Measurements from ENCODE around the gene CAVIN1. TPM values are rescaled to one million over a fixed set of nuclear protein-coding genes. Genes with fewer than 3 reads are reported as not detected.
"Not testable (repeated sequence)": the region's sequence is repeated elsewhere in the genome, so short reads cannot be mapped to it uniquely, and the experiment has no call there.

Gene CAVIN1
- total RNA-seq, 6 donors from 2014 or later: 89.1 to 406 (median 307) TPM

DNA sequence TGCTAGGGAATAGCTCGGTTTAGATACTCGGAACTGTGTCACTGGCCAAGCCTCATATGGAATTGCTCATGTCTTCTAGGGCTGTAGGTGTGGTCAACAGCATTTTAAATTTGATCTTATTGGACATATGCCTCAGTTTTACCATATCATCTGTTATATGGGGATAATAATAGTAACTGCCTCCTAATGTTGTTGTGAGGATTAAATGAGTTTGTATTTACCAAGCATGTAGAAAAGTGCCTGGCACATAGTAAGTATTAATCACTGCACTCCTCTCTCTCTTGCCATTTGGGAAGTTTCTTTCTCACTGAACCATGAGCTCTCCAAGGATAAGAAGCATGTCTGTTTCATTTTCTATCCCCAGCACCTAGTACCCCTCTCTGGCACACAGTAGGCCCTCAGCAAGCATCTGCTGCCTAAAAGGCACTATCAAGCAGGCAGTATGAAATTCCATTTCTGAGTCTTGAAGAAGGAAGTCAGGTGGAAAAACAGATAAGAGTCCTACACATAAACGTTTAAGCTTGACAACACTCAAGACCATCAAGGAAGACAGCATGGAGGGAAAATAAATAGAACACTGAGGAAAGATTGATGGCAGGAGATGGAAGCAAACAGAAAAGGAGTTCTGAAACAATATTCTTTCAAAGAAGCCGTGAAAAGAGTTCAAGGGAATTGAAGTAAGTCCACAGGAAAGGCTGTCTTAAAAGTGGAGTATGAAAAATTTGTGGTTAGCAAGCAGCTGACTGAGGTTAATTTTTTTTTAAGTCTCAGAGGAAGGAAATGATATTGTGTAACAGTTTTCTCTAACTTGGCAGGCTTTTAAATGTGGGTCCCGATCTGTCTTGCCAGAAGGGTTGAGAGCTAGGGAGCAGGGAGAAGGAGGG, 33.4 kb upstream of the CAVIN1 start:
- WGBS, 2 donors: 37 to 38% methylated on average over 5 of the region's 5 CpGs
- peaks cover 0 to 5% (median 1%) of the 10 kb centered on the region in 4 donors for H3K36me3 ChIP-seq
- no peaks in the 10 kb centered on the region for H3K9me3 ChIP-seq
- peak overlapping the region; percentile 91 to 98 (median 96) for H3K27ac ChIP-seq
- peak in 1 of 2 donors; percentile 48 for ATAC-seq (ENCODE audit: low FRiP score in 2 of 2)
- H3K4me3 ChIP-seq: peak overlapping the region in 1 of 4 donors; percentile 8
- no peaks in the 10 kb centered on the region for H3K27me3 ChIP-seq
- TF ChIP-seq POLR2AphosphoS5 (IDR thresholded peaks at IDR 0.05): peak in 1 of 2 donors; percentile 49
- peak in 1 of 4 donors; percentile 40 for TF ChIP-seq EP300 (IDR thresholded peaks at IDR 0.05)
- peak in 1 of 4 donors; percentile 59 for TF ChIP-seq POLR2A (IDR thresholded peaks at IDR 0.05)
- TF ChIP-seq, protein P1, sequence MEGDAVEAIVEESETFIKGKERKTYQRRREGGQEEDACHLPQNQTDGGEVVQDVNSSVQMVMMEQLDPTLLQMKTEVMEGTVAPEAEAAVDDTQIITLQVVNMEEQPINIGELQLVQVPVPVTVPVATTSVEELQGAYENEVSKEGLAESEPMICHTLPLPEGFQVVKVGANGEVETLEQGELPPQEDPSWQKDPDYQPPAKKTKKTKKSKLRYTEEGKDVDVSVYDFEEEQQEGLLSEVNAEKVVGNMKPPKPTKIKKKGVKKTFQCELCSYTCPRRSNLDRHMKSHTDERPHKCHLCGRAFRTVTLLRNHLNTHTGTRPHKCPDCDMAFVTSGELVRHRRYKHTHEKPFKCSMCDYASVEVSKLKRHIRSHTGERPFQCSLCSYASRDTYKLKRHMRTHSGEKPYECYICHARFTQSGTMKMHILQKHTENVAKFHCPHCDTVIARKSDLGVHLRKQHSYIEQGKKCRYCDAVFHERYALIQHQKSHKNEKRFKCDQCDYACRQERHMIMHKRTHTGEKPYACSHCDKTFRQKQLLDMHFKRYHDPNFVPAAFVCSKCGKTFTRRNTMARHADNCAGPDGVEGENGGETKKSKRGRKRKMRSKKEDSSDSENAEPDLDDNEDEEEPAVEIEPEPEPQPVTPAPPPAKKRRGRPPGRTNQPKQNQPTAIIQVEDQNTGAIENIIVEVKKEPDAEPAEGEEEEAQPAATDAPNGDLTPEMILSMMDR (IDR thresholded peaks at IDR 0.05): no peak
- peaks cover 35 to 56% (median 49%) of the 10 kb centered on the region in 4 donors for H3K4me1 ChIP-seq
- DNase-seq: no peak

DNA sequence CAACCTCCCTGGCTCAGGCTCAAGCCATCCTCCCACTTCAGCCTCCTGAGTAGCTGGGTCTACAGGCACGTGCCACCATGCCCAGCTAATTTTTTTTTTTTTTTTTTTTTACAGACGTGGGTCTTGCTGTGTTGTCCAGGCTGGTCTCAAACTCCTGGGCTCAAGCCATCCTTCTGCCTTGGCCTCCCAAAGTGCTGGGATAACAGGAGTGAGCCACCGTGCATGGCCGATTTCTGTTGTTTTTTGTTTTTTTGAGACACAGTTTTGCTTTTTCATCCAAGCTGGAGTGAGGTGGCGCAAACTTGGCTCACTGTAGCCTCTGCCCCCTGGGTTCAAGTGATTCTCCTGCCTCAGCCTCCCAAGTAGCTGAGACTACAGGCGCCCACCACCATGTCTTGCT, 31.9 kb upstream of the CAVIN1 start:
- H3K36me3 ChIP-seq; H3K27ac ChIP-seq; ATAC-seq (ENCODE audit: low FRiP score in 2 of 2); H3K27me3 ChIP-seq; DNase-seq; H3K9me3 ChIP-seq; H3K4me3 ChIP-seq: not testable (repeated sequence)
- 89 to 94% methylated on average over 6 of the region's 6 CpGs for WGBS, 2 donors
- H3K4me1 ChIP-seq: peaks cover 26 to 45% (median 38%) of the 10 kb centered on the region in 4 donors

DNA sequence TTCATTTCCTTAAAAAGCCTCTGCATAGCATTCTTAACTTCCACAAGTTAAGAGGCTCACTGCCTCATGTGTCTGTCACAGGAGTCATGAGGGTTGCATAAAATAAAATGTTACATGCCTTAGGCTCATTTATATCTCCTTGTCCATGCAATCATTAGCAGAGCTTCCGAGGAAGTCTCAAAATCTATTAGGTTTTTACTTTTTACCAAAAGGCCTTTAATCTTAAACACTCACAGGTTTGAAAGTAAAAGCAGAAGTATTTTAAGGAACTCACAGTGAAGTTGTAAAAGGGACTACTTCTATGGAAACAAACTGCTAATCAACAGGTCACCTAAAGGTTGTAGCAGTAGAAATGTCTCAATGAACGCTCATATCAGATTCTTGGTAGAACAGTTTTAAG, 30.4 kb upstream of the CAVIN1 start:
- Histone ChIP-seq H3K36me3 (no peaks in the 10 kb centered on the region), H3K27ac (peak overlapping the region in 3 of 4 donors; percentile 17 to 53 (median 34))

DNA sequence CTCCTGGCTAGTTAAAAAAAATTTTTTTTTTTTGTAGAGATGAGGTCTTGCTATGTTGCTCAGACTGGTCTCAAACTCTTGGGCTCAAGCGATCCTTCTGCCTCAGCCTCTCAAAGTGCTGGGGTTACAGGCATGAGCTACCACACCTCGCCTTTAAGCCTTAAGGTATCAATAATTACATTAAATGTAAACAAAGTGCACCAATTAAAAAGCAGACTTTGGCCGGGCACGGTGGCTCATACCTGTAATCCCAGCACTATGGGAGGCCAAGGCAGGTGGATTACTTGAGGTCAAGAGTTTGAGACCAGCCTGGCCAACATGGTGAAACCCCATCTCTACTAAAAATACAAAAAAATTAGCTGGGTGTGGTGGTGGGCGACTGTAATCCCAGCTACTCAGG, 28.2 kb upstream of the CAVIN1 start:
- WGBS, 2 donors: 78 to 81% methylated on average over 5 of the region's 5 CpGs
- not testable (repeated sequence) for ATAC-seq (ENCODE audit: low FRiP score in 2 of 2); H3K4me3 ChIP-seq; H3K9me3 ChIP-seq; DNase-seq; H3K27me3 ChIP-seq; H3K27ac ChIP-seq; H3K36me3 ChIP-seq
- peaks cover 6 to 18% (median 7%) of the 10 kb centered on the region in 4 donors for H3K4me1 ChIP-seq

More for the DNA sequence above, 30.4 kb upstream of the CAVIN1 start:
- no peak for DNase-seq
- ATAC-seq (ENCODE audit: low FRiP score in 2 of 2): no peak
- WGBS, 2 donors: 27 to 60% methylated on average over 2 of the region's 2 CpGs
- Histone ChIP-seq H3K27me3 (no peaks in the 10 kb centered on the region), H3K9me3 (no peaks in the 10 kb centered on the region), H3K4me1 (peaks cover 25 to 38% (median 28%) of the 10 kb centered on the region in 4 donors), H3K4me3 (no peak overlapping the region)
- no peak for TF ChIP-seq POLR2A (IDR thresholded peaks at IDR 0.05)
- TF ChIP-seq, protein P1 (IDR thresholded peaks at IDR 0.05): no peak
- no peak for TF ChIP-seq EP300 (IDR thresholded peaks at IDR 0.05)
- no peak for TF ChIP-seq POLR2AphosphoS5 (IDR thresholded peaks at IDR 0.05)

DNA sequence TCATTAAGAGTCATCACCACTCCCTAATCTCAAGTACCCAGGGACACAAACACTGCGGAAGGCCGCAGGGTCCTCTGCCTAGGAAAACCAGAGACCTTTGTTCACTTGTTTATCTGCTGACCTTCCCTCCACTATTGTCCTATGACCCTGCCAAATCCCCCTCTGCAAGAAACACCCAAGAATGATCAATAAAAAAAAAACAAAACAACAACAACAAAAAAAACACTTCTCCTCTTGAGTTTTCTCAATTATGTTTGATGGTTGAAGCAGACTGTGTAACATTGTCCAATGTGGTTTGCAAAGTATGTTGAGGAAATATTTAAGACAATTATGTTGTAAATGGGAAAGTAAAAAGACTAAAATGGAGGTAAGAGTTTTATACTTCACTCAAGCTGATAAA, 26.8 kb upstream of the CAVIN1 start:
- not testable (repeated sequence) for ATAC-seq (ENCODE audit: low FRiP score in 2 of 2); H3K27me3 ChIP-seq; H3K9me3 ChIP-seq; H3K4me3 ChIP-seq; H3K36me3 ChIP-seq; H3K27ac ChIP-seq; DNase-seq
- 60% methylated on average over 1 of the region's 2 CpGs; no CpG with 5 or more reads in 1 of the 2 donors for WGBS, 2 donors
- H3K4me1 ChIP-seq: peaks cover 0 to 11% (median 0%) of the 10 kb centered on the region in 4 donors

DNA sequence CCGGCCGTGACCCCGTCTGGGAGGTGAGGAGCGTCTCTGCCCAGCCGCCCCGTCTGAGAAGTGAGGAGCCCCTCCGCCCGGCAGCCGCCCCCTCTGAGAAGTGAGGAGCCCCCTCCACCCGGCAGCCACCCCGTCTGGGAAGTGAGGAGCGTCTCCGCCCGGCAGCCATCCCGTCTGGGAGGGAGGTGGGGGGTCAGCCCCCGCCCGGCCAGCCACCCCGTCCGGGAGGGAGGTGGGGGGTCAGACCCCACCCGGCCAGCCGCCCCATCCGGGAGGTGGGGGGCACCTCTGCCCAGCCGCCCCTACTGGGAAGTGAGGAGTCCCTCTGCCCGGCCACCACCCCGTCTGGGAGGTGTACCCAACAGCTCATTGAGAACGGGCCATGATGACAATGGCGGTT, 26.1 kb upstream of the CAVIN1 start:
- not testable (repeated sequence) for H3K4me3 ChIP-seq; ATAC-seq (ENCODE audit: low FRiP score in 2 of 2); H3K36me3 ChIP-seq; H3K4me1 ChIP-seq; H3K27me3 ChIP-seq; H3K27ac ChIP-seq; H3K9me3 ChIP-seq
- WGBS, 2 donors: 87 to 92% methylated on average over 6 to 21 of the region's 27 CpGs
- DNase-seq: peak in 1 of 2 donors; percentile 59

DNA sequence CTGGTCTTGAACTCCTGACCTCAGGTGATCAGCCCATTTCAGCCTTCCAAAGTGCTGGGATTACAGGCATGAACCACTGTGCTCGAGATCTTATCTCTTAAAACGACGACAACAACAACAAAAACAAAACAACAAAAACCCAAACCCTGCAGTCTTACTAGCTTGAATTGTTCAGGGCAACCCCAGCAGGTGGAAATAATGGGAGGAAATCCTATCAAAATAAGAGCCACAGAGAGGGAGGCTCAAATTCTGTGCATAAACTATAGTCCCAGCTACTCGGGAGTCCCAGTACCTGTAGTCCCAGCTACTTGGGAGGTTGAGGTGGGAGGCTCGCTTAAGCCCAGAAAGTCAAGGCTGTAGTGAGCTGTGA, 19.1 kb upstream of the CAVIN1 start:
- Histone ChIP-seq H3K27ac (no peak overlapping the region), H3K4me1 (peaks cover 3 to 15% (median 9%) of the 10 kb centered on the region in 4 donors), H3K27me3 (no peaks in the 10 kb centered on the region), H3K36me3 (no peaks in the 10 kb centered on the region), H3K4me3 (no peak overlapping the region), H3K9me3 (no peaks in the 10 kb centered on the region)
- TF ChIP-seq, protein P1 (IDR thresholded peaks at IDR 0.05): no peak
- TF ChIP-seq EP300 (IDR thresholded peaks at IDR 0.05) (no peak), POLR2A (IDR thresholded peaks at IDR 0.05) (no peak), POLR2AphosphoS5 (IDR thresholded peaks at IDR 0.05) (no peak)
- ATAC-seq (ENCODE audit: low FRiP score in 2 of 2): no peak
- DNase-seq: no peak
- WGBS, 2 donors: 40 to 45% methylated on average over 5 of the region's 5 CpGs
